Measurements from ENCODE around the gene LRTM2. TPM values are rescaled to one million over a fixed set of nuclear protein-coding genes. Genes with fewer than 3 reads are reported as not detected.

LRTM2 gene
- total RNA-seq, 4 donors from 2014 or later, result not detected

- no peak for DNase-seq (ENCODE audit: low spot score)
- TF ChIP-seq, protein P1, sequence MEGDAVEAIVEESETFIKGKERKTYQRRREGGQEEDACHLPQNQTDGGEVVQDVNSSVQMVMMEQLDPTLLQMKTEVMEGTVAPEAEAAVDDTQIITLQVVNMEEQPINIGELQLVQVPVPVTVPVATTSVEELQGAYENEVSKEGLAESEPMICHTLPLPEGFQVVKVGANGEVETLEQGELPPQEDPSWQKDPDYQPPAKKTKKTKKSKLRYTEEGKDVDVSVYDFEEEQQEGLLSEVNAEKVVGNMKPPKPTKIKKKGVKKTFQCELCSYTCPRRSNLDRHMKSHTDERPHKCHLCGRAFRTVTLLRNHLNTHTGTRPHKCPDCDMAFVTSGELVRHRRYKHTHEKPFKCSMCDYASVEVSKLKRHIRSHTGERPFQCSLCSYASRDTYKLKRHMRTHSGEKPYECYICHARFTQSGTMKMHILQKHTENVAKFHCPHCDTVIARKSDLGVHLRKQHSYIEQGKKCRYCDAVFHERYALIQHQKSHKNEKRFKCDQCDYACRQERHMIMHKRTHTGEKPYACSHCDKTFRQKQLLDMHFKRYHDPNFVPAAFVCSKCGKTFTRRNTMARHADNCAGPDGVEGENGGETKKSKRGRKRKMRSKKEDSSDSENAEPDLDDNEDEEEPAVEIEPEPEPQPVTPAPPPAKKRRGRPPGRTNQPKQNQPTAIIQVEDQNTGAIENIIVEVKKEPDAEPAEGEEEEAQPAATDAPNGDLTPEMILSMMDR (IDR thresholded peaks at IDR 0.05), result no peak
- ATAC-seq (ENCODE audit: low FRiP score), result no peak
These were observed 25.1 kb downstream of the LRTM2 start for GRCh38 chr12:1845427-1845826.

- TF ChIP-seq, protein P1 (IDR thresholded peaks at IDR 0.05), result no peak
- no peak for ATAC-seq (ENCODE audit: low FRiP score)
These were observed 25.5 kb downstream of the LRTM2 start for GRCh38 chr12:1845886-1846285.

GRCh38 chr12:1846421-1847405 is 26.3 kb downstream of the LRTM2 start:
- DNase-seq (ENCODE audit: low spot score) (no peak), ATAC-seq (ENCODE audit: low FRiP score) (no peak)
- TF ChIP-seq, protein P1 (IDR thresholded peaks at IDR 0.05), result no peak

More at GRCh38 chr12:1845886-1846285, 25.5 kb downstream of the LRTM2 start:
- DNase-seq (ENCODE audit: low spot score), result no peak

- ATAC-seq (ENCODE audit: low FRiP score) (no peak), DNase-seq (ENCODE audit: low spot score) (no peak)
- TF ChIP-seq, protein P1 (IDR thresholded peaks at IDR 0.05), result no peak
These were observed 27.0 kb downstream of the LRTM2 start for GRCh38 chr12:1847411-1847810.

DNA sequence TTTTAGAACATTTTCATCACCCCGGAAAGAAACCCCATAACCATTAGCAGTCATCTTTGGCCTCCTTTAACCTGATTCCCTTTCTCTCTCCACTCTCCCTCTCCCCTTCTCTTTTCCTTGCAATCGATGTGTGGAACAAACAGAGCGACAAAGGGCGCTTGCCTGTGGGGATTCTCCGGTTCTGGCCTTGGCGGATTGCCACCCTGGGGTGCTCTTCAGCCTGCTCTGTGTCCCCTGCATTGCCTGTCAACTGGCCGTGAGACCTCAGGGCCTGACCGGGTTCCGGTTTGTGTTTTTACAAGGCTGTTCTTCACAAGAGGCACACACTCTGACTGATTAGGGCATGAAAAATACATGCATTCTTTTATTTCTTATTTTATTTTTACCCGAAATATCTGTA is 27.8 kb downstream of the LRTM2 start:
- TF ChIP-seq, protein P1 (IDR thresholded peaks at IDR 0.05), result no peak
- no peak for ATAC-seq (ENCODE audit: low FRiP score)
- no peak for DNase-seq (ENCODE audit: low spot score)

- ATAC-seq (ENCODE audit: low FRiP score), result no peak
These were observed 28.4 kb downstream of the LRTM2 start for GRCh38 chr12:1848745-1849144.

More at GRCh38 chr12:1848745-1849144, 28.4 kb downstream of the LRTM2 start:
- TF ChIP-seq, protein P1 (IDR thresholded peaks at IDR 0.05), result no peak
- no peak for DNase-seq (ENCODE audit: low spot score)

Measured in omental fat pad (tissue), 4 donors.